H9 (cell line): ENCODE data around the gene SLCO2A1. TPM values are rescaled to one million over a fixed set of nuclear protein-coding genes. Genes with fewer than 3 reads are reported as not detected.

Experiments used
- DNase-seq: peaks from one replicate; pipeline ENCODE4 v3.0.0-alpha.2; 2017
- H2AFZ ChIP-seq: one replicate; pipeline ENCODE4 v1.6.1; 2013; ENCODE audit warnings: mild to moderate bottlenecking, low read length, control low read depth, moderate library complexity
- H2AK5ac ChIP-seq: 2 replicates; pipeline ENCODE4 v1.6.1; 2013; ENCODE audit warnings: low read length, control low read depth, mixed read lengths; ENCODE audit not compliant: insufficient read length
- H2BK120ac ChIP-seq: one replicate; pipeline ENCODE4 v1.6.1; 2013; ENCODE audit warnings: low read depth, mild to moderate bottlenecking, low read length, control low read depth, inconsistent platforms; ENCODE audit not compliant: poor library complexity, severe bottlenecking
- H2BK12ac ChIP-seq: 2 replicates; pipeline ENCODE4 v1.6.1; 2013; ENCODE audit warnings: low read length, control low read depth, mixed read lengths, low read depth; ENCODE audit not compliant: insufficient read length
- H2BK15ac ChIP-seq: 2 replicates; pipeline ENCODE4 v1.6.1; 2013; ENCODE audit warnings: low read depth, low read length, control low read depth
- H2BK20ac ChIP-seq: one replicate; pipeline ENCODE4 v1.6.1; 2013; ENCODE audit warnings: low read depth, mild to moderate bottlenecking, low read length, control low read depth, inconsistent platforms; ENCODE audit not compliant: poor library complexity, severe bottlenecking
- H2BK5ac ChIP-seq: 2 replicates; pipeline ENCODE4 v1.6.1; 2013; ENCODE audit warnings: low read length, control low read depth, mixed read lengths; ENCODE audit not compliant: insufficient read length
- H3K14ac ChIP-seq: 2 replicates; pipeline ENCODE4 v1.6.1; 2013; ENCODE audit warnings: low read length, control low read depth; ENCODE audit not compliant: insufficient read depth
- H3K18ac ChIP-seq: 2 replicates; pipeline ENCODE4 v1.6.1; 2013; ENCODE audit warnings: low read depth, mild to moderate bottlenecking, mixed read lengths, low read length, control low read depth; ENCODE audit not compliant: insufficient read length
- H3K23ac ChIP-seq: 2 replicates; pipeline ENCODE4 v1.6.1; 2013; ENCODE audit warnings: low read length, control low read depth, mixed read lengths, low read depth; ENCODE audit not compliant: insufficient read length
- H3K23me2 ChIP-seq: 2 replicates; pipeline ENCODE4 v1.6.1; 2013; ENCODE audit warnings: low read depth, mild to moderate bottlenecking, mixed read lengths, low read length, control low read depth; ENCODE audit not compliant: insufficient read length, poor library complexity, severe bottlenecking
- H3K27ac ChIP-seq: 2 replicates; pipeline ENCODE4 v1.5.1; 2013; ENCODE audit warnings: low read length, control low read depth, mixed read lengths, low read depth; ENCODE audit not compliant: insufficient read length
- H3K27me3 ChIP-seq: 2 replicates; pipeline ENCODE4 v1.6.1; 2013; ENCODE audit warnings: low read length, control low read depth, inconsistent platforms; ENCODE audit not compliant: insufficient read depth
- H3K4ac ChIP-seq: 2 replicates; pipeline ENCODE4 v1.6.1; 2013; ENCODE audit warnings: low read depth, mild to moderate bottlenecking, control low read depth, inconsistent platforms, low read length, moderate library complexity
- H3K4me1 ChIP-seq: 2 replicates; pipeline ENCODE4 v1.6.1; 2013; ENCODE audit warnings: low read length, control low read depth, inconsistent platforms; ENCODE audit not compliant: insufficient read depth
- H3K4me2 ChIP-seq: 2 replicates; pipeline ENCODE4 v1.6.1; 2013; ENCODE audit warnings: low read length, control low read depth, mixed read lengths; ENCODE audit not compliant: insufficient read length, insufficient read depth
- H3K56ac ChIP-seq: 2 replicates; pipeline ENCODE4 v1.6.1; 2013; ENCODE audit warnings: low read depth, mild to moderate bottlenecking, mixed read lengths, low read length, control low read depth; ENCODE audit not compliant: insufficient read length
- H3K79me1 ChIP-seq: 2 replicates; pipeline ENCODE4 v1.6.1; 2013; ENCODE audit warnings: low read depth, mild to moderate bottlenecking, moderate library complexity, low read length, control low read depth, inconsistent platforms; ENCODE audit not compliant: insufficient read depth, poor library complexity, severe bottlenecking
- H3K79me2 ChIP-seq: 2 replicates; pipeline ENCODE4 v1.6.1; 2013; ENCODE audit warnings: low read length, control low read depth, inconsistent platforms; ENCODE audit not compliant: insufficient read depth
- H3K9ac ChIP-seq: 2 replicates; pipeline ENCODE4 v1.6.1; 2013; ENCODE audit warnings: low read length, control low read depth, mixed read lengths; ENCODE audit not compliant: insufficient read length; ENCODE audit errors: extremely low read depth
- H3K9me3 ChIP-seq: one replicate; pipeline ENCODE4 v1.6.1; 2013; ENCODE audit warnings: low read depth, low read length, inconsistent platforms; ENCODE audit not compliant: control insufficient read depth
- H3T11ph ChIP-seq: one replicate; pipeline ENCODE4 v1.6.1; 2013; ENCODE audit warnings: mild to moderate bottlenecking, low read length, control low read depth, inconsistent platforms
- H4K20me1 ChIP-seq: one replicate; pipeline ENCODE4 v1.6.1; 2013; ENCODE audit not compliant: control insufficient read depth, insufficient read length, insufficient read depth
- H4K5ac ChIP-seq: 2 replicates; pipeline ENCODE4 v1.6.1; 2013; ENCODE audit warnings: low read depth, mild to moderate bottlenecking, mixed read lengths, low read length, control low read depth; ENCODE audit not compliant: insufficient read length
- H4K8ac ChIP-seq: replicated peaks from 2 replicates; pipeline ENCODE4 v1.6.1; 2013; ENCODE audit warnings: low read length, control low read depth, mixed read lengths, low read depth; ENCODE audit not compliant: insufficient read length
- H4K91ac ChIP-seq: 2 replicates; pipeline ENCODE4 v1.6.1; 2013; ENCODE audit warnings: low read depth, mild to moderate bottlenecking, moderate library complexity, mixed read lengths, low read length, control low read depth; ENCODE audit not compliant: insufficient read length
- H3K27ac Mint-ChIP-seq, 3 experiments: 2 replicates in 2 of 3; 3 replicates in 1 of 3; pipeline ENCODE4 v1.8.0; 2020 to 2021; ENCODE audit warnings: mixed read lengths in 3 of 3, mild to moderate bottlenecking in 1 of 3, moderate library complexity in 1 of 3
- H3K27me3 Mint-ChIP-seq: 2 replicates; pipeline ENCODE4 v1.8.0; 2021; ENCODE audit warnings: low read depth, mild to moderate bottlenecking, moderate library complexity, mixed read lengths
- H3K36me3 Mint-ChIP-seq, 3 experiments: 2 replicates in 2 of 3; 3 replicates in 1 of 3; pipeline ENCODE4 v1.8.0; 2020 to 2021; ENCODE audit warnings: low read depth in 3 of 3, mixed read lengths in 3 of 3; ENCODE audit not compliant: insufficient read depth in 1 of 3
- H3K4me1 Mint-ChIP-seq, 2 experiments: 2 replicates each; pipeline ENCODE4 v1.8.0; 2020; ENCODE audit warnings: mixed read lengths in 2 of 2
- H3K4me3 Mint-ChIP-seq, 2 experiments: 2 replicates in 1 of 2; 3 replicates in 1 of 2; pipeline ENCODE4 v1.8.0; 2020 to 2021; ENCODE audit warnings: mild to moderate bottlenecking in 2 of 2, mixed read lengths in 2 of 2, moderate library complexity in 1 of 2
- H3K9me3 Mint-ChIP-seq, 2 experiments: 2 replicates in 1 of 2; 3 replicates in 1 of 2; pipeline ENCODE4 v1.8.0; 2020; ENCODE audit warnings: mild to moderate bottlenecking in 2 of 2, mixed read lengths in 2 of 2, moderate library complexity in 1 of 2
- WGBS: extraction: QIAGEN DNeasy Blood & Tissue Kit; methylation state at CpG from one replicate; pipeline ENCODE4 v1.1.7; 2013; ENCODE audit warnings: missing lambda C conversion rate, low lambda C conversion rate, mixed read lengths; ENCODE audit not compliant: insufficient read length; ENCODE audit errors: extremely low coverage; 5-methylcytosine and 5-hydroxymethylcytosine counted together
- total RNA-seq: library from RNA; stranded (reverse); gene quantifications from 2 replicates; pipeline ENCODE4 v1.2.1, GENCODE V29; 2021
- TF ChIP-seq, protein P1 (sequence below): fragments of 200-600 bp; sonication (generic); conservative IDR thresholded peaks from 3 replicates; pipeline ENCODE4 v1.8.0; 2021; ENCODE audit warnings: antibody characterized with exemption, mild to moderate bottlenecking

Gene SLCO2A1
- total RNA-seq, 1 experiment from 2014 or later: 0.98 TPM

DNA sequence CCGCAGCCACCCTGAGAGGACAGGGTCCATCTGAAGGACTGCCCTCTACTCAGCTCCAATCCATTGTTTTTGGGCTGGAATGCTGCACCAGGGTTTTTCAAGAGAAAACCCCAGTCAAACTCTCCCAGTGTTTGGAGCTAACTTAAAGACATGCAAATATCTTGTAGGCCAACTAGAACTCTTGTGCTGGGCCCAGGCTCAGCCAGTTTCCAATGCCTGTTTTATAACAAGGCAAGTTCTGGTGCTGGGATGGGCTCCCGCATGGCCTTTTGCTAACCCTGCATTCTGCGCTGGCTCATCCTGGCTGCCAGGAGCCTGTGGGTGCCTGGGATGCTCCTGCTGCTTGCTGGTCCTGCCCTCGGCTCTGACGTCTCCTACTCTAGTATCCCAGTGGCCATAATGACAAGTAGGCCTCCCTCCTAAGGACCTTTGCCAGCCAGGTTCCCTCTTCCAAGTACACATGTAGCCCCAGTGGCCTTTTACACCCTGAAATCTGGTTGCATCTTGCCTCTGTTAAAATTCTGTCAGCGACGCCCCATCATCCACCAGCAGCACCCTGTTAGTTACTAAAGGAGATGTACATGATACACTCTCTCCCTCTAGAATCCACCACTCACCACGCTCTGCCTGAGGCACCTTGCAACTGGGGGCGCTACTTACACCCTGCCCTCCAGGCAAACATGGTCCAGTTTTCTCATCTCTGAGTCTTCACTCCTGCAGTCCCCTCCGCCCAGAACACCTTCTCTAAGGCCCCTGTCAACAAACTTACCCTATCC, 103.6 kb downstream of the SLCO2A1 start:
- Histone ChIP-seq H2AK5ac (no peak overlapping the region), H4K91ac (no peak overlapping the region), H3T11ph (no peak overlapping the region), H2AFZ (no peak overlapping the region), H3K79me2 (no peaks in the 10 kb centered on the region), H2BK5ac (no peak overlapping the region), H3K9me3 (no peaks in the 10 kb centered on the region), H3K4me1 (no peaks in the 10 kb centered on the region), H3K9ac (no peak overlapping the region), H3K4me2 (no peak overlapping the region), H4K20me1 (no peaks in the 10 kb centered on the region), H2BK20ac (no peak overlapping the region), H4K8ac (no peak overlapping the region), H3K18ac (no peak overlapping the region), H3K27me3 (no peaks in the 10 kb centered on the region; the same call in 1 of the 2 replicates), H3K56ac (no peak overlapping the region), H3K23me2 (peaks cover 5% of the 10 kb centered on the region), H3K23ac (no peak overlapping the region), H2BK15ac (no peak overlapping the region), H2BK12ac (no peak overlapping the region), H4K5ac (no peak overlapping the region), H3K27ac (no peak overlapping the region), H2BK120ac (no peak overlapping the region), H3K4ac (no peak overlapping the region), H3K79me1 (no peaks in the 10 kb centered on the region), H3K14ac (no peak overlapping the region)
- H3K4me3 Mint-ChIP-seq: no peak overlapping the region
- no peak for DNase-seq
- peaks cover 2 to 3% of the 10 kb centered on the region in 2 experiments; a peak in 3 of 5 replicates for H3K9me3 Mint-ChIP-seq
- TF ChIP-seq, protein P1, sequence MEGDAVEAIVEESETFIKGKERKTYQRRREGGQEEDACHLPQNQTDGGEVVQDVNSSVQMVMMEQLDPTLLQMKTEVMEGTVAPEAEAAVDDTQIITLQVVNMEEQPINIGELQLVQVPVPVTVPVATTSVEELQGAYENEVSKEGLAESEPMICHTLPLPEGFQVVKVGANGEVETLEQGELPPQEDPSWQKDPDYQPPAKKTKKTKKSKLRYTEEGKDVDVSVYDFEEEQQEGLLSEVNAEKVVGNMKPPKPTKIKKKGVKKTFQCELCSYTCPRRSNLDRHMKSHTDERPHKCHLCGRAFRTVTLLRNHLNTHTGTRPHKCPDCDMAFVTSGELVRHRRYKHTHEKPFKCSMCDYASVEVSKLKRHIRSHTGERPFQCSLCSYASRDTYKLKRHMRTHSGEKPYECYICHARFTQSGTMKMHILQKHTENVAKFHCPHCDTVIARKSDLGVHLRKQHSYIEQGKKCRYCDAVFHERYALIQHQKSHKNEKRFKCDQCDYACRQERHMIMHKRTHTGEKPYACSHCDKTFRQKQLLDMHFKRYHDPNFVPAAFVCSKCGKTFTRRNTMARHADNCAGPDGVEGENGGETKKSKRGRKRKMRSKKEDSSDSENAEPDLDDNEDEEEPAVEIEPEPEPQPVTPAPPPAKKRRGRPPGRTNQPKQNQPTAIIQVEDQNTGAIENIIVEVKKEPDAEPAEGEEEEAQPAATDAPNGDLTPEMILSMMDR: no peak
- peaks cover 33% of the 10 kb centered on the region for H3K27me3 Mint-ChIP-seq
- peaks cover 15 to 16% of the 10 kb centered on the region in 2 experiments for H3K4me1 Mint-ChIP-seq
- H3K27ac Mint-ChIP-seq: peak overlapping the region in 1 of 3 experiments; percentile 10; a peak in 1 of 7 replicates
- H3K36me3 Mint-ChIP-seq: no peaks in the 10 kb centered on the region; a peak in 1 of 7 replicates
- WGBS: no CpG with 5 or more reads among the region's 10 CpGs
